Measurements from ENCODE around the gene DNAJC8. TPM values are rescaled to one million over a fixed set of nuclear protein-coding genes. Genes with fewer than 3 reads are reported as not detected.

The DNAJC8 gene
- polyA plus RNA-seq, 1 experiment, result 123 TPM

DNA sequence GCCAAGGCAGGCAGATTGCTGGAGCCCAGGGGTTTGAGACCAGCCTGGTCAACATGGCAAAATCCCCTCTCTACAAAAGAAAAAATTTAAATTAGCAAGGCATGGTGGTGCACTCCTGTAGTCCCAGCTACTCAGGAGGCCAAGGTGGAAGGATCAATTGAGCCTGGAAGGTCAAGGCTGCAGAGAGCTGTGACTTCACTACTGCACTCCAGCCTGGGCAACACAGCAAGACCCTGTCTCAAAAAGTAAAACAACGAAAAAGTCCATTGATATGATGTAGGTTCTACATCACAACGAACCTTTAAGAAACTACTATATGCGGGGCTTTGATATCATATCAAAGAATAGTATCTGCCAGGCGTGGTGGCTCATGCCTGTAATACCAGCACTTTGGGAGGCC lies 77.2 kb downstream of the DNAJC8 start:
- Histone ChIP-seq H3K27ac (ENCODE audit: low read depth, low read length) (no peak overlapping the region), H3K27me3 (ENCODE audit: control insufficient read depth, insufficient read depth, low read length) (no peaks in the 10 kb centered on the region), H3K4me3 (ENCODE audit: low read depth, low read length) (no peak overlapping the region), H3K9me3 (ENCODE audit: control insufficient read depth, insufficient read depth, low read length) (no peaks in the 10 kb centered on the region)
- ChIA-PET CTCF (interaction anchor here (0.5 to 1.8 kb wide), 3 partner anchors 42 to 65 kb away, joined by 5 to 6 read pairs (median 5); no protein-coding TSS in a partner anchor), POLR2A (interaction anchor here (0.6 to 0.7 kb wide), 2 partner anchors 56 to 57 kb away, joined by 3 to 8 read pairs; no protein-coding TSS in a partner anchor)
- TF ChIP-seq, protein P1, sequence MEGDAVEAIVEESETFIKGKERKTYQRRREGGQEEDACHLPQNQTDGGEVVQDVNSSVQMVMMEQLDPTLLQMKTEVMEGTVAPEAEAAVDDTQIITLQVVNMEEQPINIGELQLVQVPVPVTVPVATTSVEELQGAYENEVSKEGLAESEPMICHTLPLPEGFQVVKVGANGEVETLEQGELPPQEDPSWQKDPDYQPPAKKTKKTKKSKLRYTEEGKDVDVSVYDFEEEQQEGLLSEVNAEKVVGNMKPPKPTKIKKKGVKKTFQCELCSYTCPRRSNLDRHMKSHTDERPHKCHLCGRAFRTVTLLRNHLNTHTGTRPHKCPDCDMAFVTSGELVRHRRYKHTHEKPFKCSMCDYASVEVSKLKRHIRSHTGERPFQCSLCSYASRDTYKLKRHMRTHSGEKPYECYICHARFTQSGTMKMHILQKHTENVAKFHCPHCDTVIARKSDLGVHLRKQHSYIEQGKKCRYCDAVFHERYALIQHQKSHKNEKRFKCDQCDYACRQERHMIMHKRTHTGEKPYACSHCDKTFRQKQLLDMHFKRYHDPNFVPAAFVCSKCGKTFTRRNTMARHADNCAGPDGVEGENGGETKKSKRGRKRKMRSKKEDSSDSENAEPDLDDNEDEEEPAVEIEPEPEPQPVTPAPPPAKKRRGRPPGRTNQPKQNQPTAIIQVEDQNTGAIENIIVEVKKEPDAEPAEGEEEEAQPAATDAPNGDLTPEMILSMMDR (IDR thresholded peaks at IDR 0.05; ENCODE audit: low read depth, low read length), result no peak
- DNase-seq (ENCODE audit: low read depth, low spot score), result no peak

DNA sequence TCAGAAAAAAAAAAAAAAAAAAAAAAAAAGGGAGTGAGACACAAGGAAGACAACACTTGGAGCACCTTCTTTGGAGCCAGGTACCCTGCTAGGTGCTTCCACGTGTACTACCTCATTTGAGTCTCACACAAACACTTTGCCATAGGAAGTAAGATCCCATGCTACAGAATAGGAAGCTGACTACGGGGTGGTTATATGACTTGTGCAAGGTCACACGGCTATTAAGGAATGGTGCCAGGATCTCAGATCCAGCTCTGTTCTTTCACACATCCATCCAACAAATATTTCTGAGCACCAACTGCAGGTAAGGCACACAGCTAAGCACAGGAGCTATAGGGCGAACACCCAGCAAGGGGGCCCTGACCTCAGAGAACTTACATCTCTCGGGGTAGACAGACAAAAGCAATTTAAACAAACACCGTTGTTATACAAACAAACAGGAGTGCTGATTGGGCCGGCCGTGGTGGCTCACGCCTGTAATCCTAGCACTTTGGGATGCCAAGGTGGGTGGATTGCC lies 78.7 kb downstream of the DNAJC8 start:
- H3K4me3 ChIP-seq (ENCODE audit: low read depth, low read length), result no peak overlapping the region
- no peaks in the 10 kb centered on the region; the same call in 1 of the 2 replicates for H3K9me3 ChIP-seq (ENCODE audit: control insufficient read depth, insufficient read depth, low read length)
- no peak overlapping the region for H3K27ac ChIP-seq (ENCODE audit: low read depth, low read length)
- DNase-seq (ENCODE audit: low read depth, low spot score), result no peak
- ChIA-PET CTCF (interaction anchor here (0.7 kb wide), 1 partner anchor 43 kb away, joined by 4 read pairs; no protein-coding TSS in a partner anchor), POLR2A (interaction anchor here (0.7 kb wide), 2 partner anchors 60 to 403 kb away, joined by 3 to 4 read pairs; no protein-coding TSS in a partner anchor)
- TF ChIP-seq, protein P1 (IDR thresholded peaks at IDR 0.05; ENCODE audit: low read depth, low read length), result no peak
- no peaks in the 10 kb centered on the region for H3K27me3 ChIP-seq (ENCODE audit: control insufficient read depth, insufficient read depth, low read length)

Other genes with a start within 250 kb of the DNAJC8 start
- 15.4 and 17.0 TPM in 2 replicates for gene EYA3, start 144.4 kb downstream of the DNAJC8 start, polyA plus RNA-seq (2011; rRNA removed)
- 0.09 and 0.12 TPM in 2 replicates for gene PTAFR, start 56.3 kb downstream of the DNAJC8 start, polyA plus RNA-seq (2011; rRNA removed)
- 151 and 189 TPM in 2 replicates for gene ATP5IF1, start 3.1 kb upstream of the DNAJC8 start, polyA plus RNA-seq (2011; rRNA removed)
- 27.5 and 31.9 TPM in 2 replicates for gene SESN2, start 26.5 kb upstream of the DNAJC8 start, polyA plus RNA-seq (2011; rRNA removed)
- 20.1 and 21.2 TPM in 2 replicates for gene MED18, start 96.0 kb upstream of the DNAJC8 start, polyA plus RNA-seq (2011; rRNA removed)
- gene PHACTR4, start 136.7 kb upstream of the DNAJC8 start, polyA plus RNA-seq (2011; rRNA removed), result 12.3 and 15.2 TPM in 2 replicates